ENCODE data around the gene IL22. TPM values are rescaled to one million over a fixed set of nuclear protein-coding genes. Genes with fewer than 3 reads are reported as not detected.

IL22 gene
- total RNA-seq, 2 donors from 2014 or later: not detected

DNA sequence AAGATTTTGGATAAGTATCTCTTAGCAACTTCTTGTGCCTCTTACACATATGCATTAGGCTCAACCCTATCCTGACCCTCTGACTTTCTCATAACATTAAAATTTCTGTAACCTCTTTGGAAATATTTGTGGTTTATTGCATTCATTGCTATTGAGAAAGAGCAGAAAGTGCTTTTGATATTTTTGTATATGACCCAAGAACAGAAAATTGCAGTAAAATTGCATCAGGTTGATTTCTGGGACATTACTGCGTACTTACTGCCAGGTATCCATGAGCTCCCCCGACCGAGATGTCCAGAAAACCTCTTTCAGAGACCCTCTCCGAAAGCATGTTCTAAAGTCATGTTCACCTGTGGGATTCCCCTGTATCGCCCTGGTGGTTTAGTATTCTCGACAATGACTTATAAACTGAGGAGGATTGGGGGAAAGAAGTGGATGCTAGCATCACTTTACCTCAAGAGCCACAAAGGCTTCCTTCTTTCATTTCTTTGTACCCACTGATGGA, 14.5 kb upstream of the IL22 start:
- H3K36me3 ChIP-seq: no peaks in the 10 kb centered on the region
- WGBS: 85% methylated on average over 6 of the region's 6 CpGs
- H3K9me3 ChIP-seq: no peaks in the 10 kb centered on the region
- H3K4me3 ChIP-seq: no peak overlapping the region
- TF ChIP-seq POLR2A (IDR thresholded peaks at IDR 0.05): no peak
- TF ChIP-seq POLR2AphosphoS5 (IDR thresholded peaks at IDR 0.05): no peak
- no peak for TF ChIP-seq CTCF (IDR thresholded peaks at IDR 0.05)
- no peaks in the 10 kb centered on the region for H3K27me3 ChIP-seq (replicated peaks; ENCODE audit: insufficient read depth)
- H3K4me1 ChIP-seq (replicated peaks): no peaks in the 10 kb centered on the region
- no peak for DNase-seq (ENCODE audit: low spot score)
- H3K27ac ChIP-seq: no peak overlapping the region
- intact Hi-C loops (cut with DNase I): no loop called here

DNA sequence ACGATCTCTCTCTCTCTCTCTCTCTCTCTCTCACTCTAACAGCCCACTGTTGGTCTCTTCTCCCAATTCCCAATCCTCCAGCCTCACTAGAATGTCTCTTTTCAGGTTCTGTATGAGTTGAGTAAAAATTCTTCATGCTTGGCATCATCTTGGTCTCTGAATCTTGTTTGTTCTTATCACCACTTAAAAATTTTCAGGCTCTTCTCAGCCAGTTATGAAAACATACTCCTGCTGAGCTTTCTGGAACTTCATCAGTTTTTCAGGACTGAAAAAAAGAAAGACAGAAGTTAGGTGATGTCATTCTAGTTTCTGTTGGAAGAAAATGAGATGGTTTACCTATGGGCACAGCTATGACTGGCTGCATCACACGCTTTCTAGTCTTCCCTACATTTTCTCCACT, 11.5 kb upstream of the IL22 start:
- no peaks in the 10 kb centered on the region for H3K4me1 ChIP-seq (replicated peaks)
- no peaks in the 10 kb centered on the region for H3K36me3 ChIP-seq
- H3K27me3 ChIP-seq (replicated peaks; ENCODE audit: insufficient read depth): no peaks in the 10 kb centered on the region
- no peak overlapping the region for H3K4me3 ChIP-seq
- TF ChIP-seq POLR2A (IDR thresholded peaks at IDR 0.05) (no peak), POLR2AphosphoS5 (IDR thresholded peaks at IDR 0.05) (no peak), CTCF (IDR thresholded peaks at IDR 0.05) (no peak)
- DNase-seq (ENCODE audit: low spot score): no peak
- intact Hi-C loops (cut with DNase I): no loop called here
- H3K9me3 ChIP-seq: no peaks in the 10 kb centered on the region
- H3K27ac ChIP-seq: no peak overlapping the region
- WGBS: 88% methylated on average over 2 of the region's 2 CpGs

- Histone ChIP-seq H3K27ac (no peak overlapping the region), H3K27me3 (replicated peaks; ENCODE audit: insufficient read depth) (no peaks in the 10 kb centered on the region), H3K4me3 (no peak overlapping the region), H3K36me3 (no peaks in the 10 kb centered on the region), H3K4me1 (replicated peaks) (no peaks in the 10 kb centered on the region), H3K9me3 (no peaks in the 10 kb centered on the region)
- TF ChIP-seq POLR2AphosphoS5 (IDR thresholded peaks at IDR 0.05): no peak
- no peak for TF ChIP-seq POLR2A (IDR thresholded peaks at IDR 0.05)
- no peak for TF ChIP-seq CTCF (IDR thresholded peaks at IDR 0.05)
- no peak for DNase-seq (ENCODE audit: low spot score)
- intact Hi-C loops (cut with DNase I): no loop called here
- 88% methylated on average over 7 of the region's 7 CpGs for WGBS
Measured at GRCh38 chr12:68264158-68264855, 10.9 kb upstream of the IL22 start.

- intact Hi-C loops (cut with DNase I): no loop called here
- TF ChIP-seq POLR2A (IDR thresholded peaks at IDR 0.05) (no peak), POLR2AphosphoS5 (IDR thresholded peaks at IDR 0.05) (no peak), CTCF (IDR thresholded peaks at IDR 0.05) (no peak)
- H3K36me3 ChIP-seq: no peaks in the 10 kb centered on the region
Measured at GRCh38 chr12:68263366-68263765, 10.0 kb upstream of the IL22 start.

DNA sequence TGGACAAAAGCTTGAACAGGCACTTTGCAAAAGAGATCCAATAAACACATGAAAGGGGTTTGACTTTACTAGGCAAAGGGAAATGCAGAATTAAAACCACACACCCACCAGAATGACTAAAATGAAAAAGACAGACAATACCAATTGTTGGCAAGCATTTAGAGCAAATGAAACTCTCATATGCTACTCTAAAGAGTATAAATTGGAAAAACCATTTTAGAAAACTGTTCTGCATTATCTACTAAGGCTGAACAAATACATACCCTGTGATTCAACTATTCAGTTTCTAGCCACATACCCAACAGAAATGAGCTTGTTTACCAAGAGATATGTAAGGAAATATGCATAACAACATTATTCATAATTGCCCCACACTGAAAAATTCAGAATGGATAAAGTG, 8.5 kb upstream of the IL22 start:
- no peaks in the 10 kb centered on the region for H3K36me3 ChIP-seq
- H3K27ac ChIP-seq: no peak overlapping the region
- no peaks in the 10 kb centered on the region for H3K4me1 ChIP-seq (replicated peaks)
- intact Hi-C loops (cut with DNase I): no loop called here
- H3K9me3 ChIP-seq: no peaks in the 10 kb centered on the region
- H3K27me3 ChIP-seq (replicated peaks; ENCODE audit: insufficient read depth): no peaks in the 10 kb centered on the region
- no peak overlapping the region for H3K4me3 ChIP-seq
- no peak for DNase-seq (ENCODE audit: low spot score)
- no peak for TF ChIP-seq POLR2A (IDR thresholded peaks at IDR 0.05)
- TF ChIP-seq CTCF (IDR thresholded peaks at IDR 0.05): no peak

More at GRCh38 chr12:68263366-68263765, 10.0 kb upstream of the IL22 start:
- 97% methylated on average over 1 of the region's 1 CpG for WGBS
- Histone ChIP-seq H3K27ac (no peak overlapping the region), H3K27me3 (replicated peaks; ENCODE audit: insufficient read depth) (no peaks in the 10 kb centered on the region), H3K4me1 (replicated peaks) (no peaks in the 10 kb centered on the region), H3K9me3 (no peaks in the 10 kb centered on the region), H3K4me3 (no peak overlapping the region)
- no peak for DNase-seq (ENCODE audit: low spot score)

Data from prostate gland (tissue), 2 donors.